Measurements from ENCODE around the gene ARFGAP1.

ARFGAP1 gene

GRCh38 chr20:63279931-63280330 lies 7.3 kb downstream of the ARFGAP1 start:
- Histone ChIP-seq H3K27ac (ENCODE audit: low read depth, low read length) (no peak overlapping the region), H3F3A (ENCODE audit: control insufficient read depth, insufficient read depth) (no peaks in the 10 kb centered on the region), H4K20me1 (ENCODE audit: control insufficient read depth, insufficient read depth, low read depth, low read length) (no peaks in the 10 kb centered on the region; the same call in 1 of the 2 replicates), H3K4me2 (ENCODE audit: low read length) (no peak overlapping the region), H3K9me2 (replicated peaks; ENCODE audit: control insufficient read depth, low read length) (no peaks in the 10 kb centered on the region), H3K79me2 (ENCODE audit: control insufficient read depth, low read length) (peaks cover 26% of the 10 kb centered on the region), H3K4me1 (ENCODE audit: control insufficient read depth, low read length) (peaks cover 16% of the 10 kb centered on the region), H3K9me3 (ENCODE audit: control insufficient read depth, insufficient read depth, low read length) (no peaks in the 10 kb centered on the region), H3K4me3 (ENCODE audit: low read length) (no peak overlapping the region), H3K36me3 (ENCODE audit: control insufficient read depth, low read length) (peaks cover 39% of the 10 kb centered on the region), H3K27me3 (ENCODE audit: control insufficient read depth, low read length) (no peaks in the 10 kb centered on the region)
- TF ChIP-seq CTCF (IDR thresholded peaks at IDR 0.05; ENCODE audit: low read depth, low read length, poor library complexity, severe bottlenecking) = no peak
- no peak for TF ChIP-seq EZH2phosphoT487 (IDR thresholded peaks at IDR 0.05; ENCODE audit: borderline replicate concordance, low read length)

GRCh38 chr20:63280371-63280770 lies 7.8 kb downstream of the ARFGAP1 start:
- H3K4me3 ChIP-seq (ENCODE audit: low read length) = no peak overlapping the region
- peaks cover 16% of the 10 kb centered on the region for H3K4me1 ChIP-seq (ENCODE audit: control insufficient read depth, low read length)
- H3K27me3 ChIP-seq (ENCODE audit: control insufficient read depth, low read length) = no peaks in the 10 kb centered on the region
- H3K79me2 ChIP-seq (ENCODE audit: control insufficient read depth, low read length) = peaks cover 22% of the 10 kb centered on the region
- no peaks in the 10 kb centered on the region for H3F3A ChIP-seq (ENCODE audit: control insufficient read depth, insufficient read depth)
- no peak overlapping the region for H3K27ac ChIP-seq (ENCODE audit: low read depth, low read length)
- no peaks in the 10 kb centered on the region for H3K9me2 ChIP-seq (replicated peaks; ENCODE audit: control insufficient read depth, low read length)
- TF ChIP-seq EZH2phosphoT487 (IDR thresholded peaks at IDR 0.05; ENCODE audit: borderline replicate concordance, low read length) (no peak), CTCF (IDR thresholded peaks at IDR 0.05; ENCODE audit: low read depth, low read length, poor library complexity, severe bottlenecking) (no peak)
- no peaks in the 10 kb centered on the region; the same call in 1 of the 2 replicates for H4K20me1 ChIP-seq (ENCODE audit: control insufficient read depth, insufficient read depth, low read depth, low read length)
- peaks cover 42% of the 10 kb centered on the region for H3K36me3 ChIP-seq (ENCODE audit: control insufficient read depth, low read length)
- no peak overlapping the region for H3K4me2 ChIP-seq (ENCODE audit: low read length)
- no peaks in the 10 kb centered on the region for H3K9me3 ChIP-seq (ENCODE audit: control insufficient read depth, insufficient read depth, low read length)

- H3K4me3 ChIP-seq (ENCODE audit: low read length) = no peak overlapping the region
- no peaks in the 10 kb centered on the region for H3F3A ChIP-seq (ENCODE audit: control insufficient read depth, insufficient read depth)
- H4K20me1 ChIP-seq (ENCODE audit: control insufficient read depth, insufficient read depth, low read depth, low read length) = no peaks in the 10 kb centered on the region; the same call in 1 of the 2 replicates
- TF ChIP-seq CTCF (IDR thresholded peaks at IDR 0.05; ENCODE audit: low read depth, low read length, poor library complexity, severe bottlenecking) = peak; percentile 68
- TF ChIP-seq EZH2phosphoT487 (IDR thresholded peaks at IDR 0.05; ENCODE audit: borderline replicate concordance, low read length) = no peak
- no peaks in the 10 kb centered on the region for H3K27me3 ChIP-seq (ENCODE audit: control insufficient read depth, low read length)
- H3K79me2 ChIP-seq (ENCODE audit: control insufficient read depth, low read length) = peaks cover 15% of the 10 kb centered on the region
- no peak overlapping the region for H3K27ac ChIP-seq (ENCODE audit: low read depth, low read length)
- no peaks in the 10 kb centered on the region for H3K9me2 ChIP-seq (replicated peaks; ENCODE audit: control insufficient read depth, low read length)
- H3K4me2 ChIP-seq (ENCODE audit: low read length) = no peak overlapping the region
- no peaks in the 10 kb centered on the region for H3K9me3 ChIP-seq (ENCODE audit: control insufficient read depth, insufficient read depth, low read length)
- H3K4me1 ChIP-seq (ENCODE audit: control insufficient read depth, low read length) = peaks cover 16% of the 10 kb centered on the region
- peaks cover 45% of the 10 kb centered on the region for H3K36me3 ChIP-seq (ENCODE audit: control insufficient read depth, low read length)
Observed at GRCh38 chr20:63280929-63281545, 8.4 kb downstream of the ARFGAP1 start.

Measured in DOHH2 (cell line).